Neural progenitor cell (in vitro differentiated cells): ENCODE results near the gene LRP1B. TPM values are rescaled to one million over a fixed set of nuclear protein-coding genes. Genes with fewer than 3 reads are reported as not detected.

Experiments
- DNase-seq: peaks from one replicate; pipeline ENCODE4 v3.0.0-alpha.2; 2016; ENCODE audit warnings: low spot score
- H2AFZ ChIP-seq: fragments of 200-600 bp; sonication (generic); replicated peaks from 2 replicates; pipeline ENCODE4 v1.6.1; 2016; ENCODE audit warnings: antibody characterized with exemption
- H3F3A ChIP-seq: fragments of 200-600 bp; sonication (generic); 2 replicates; pipeline ENCODE4 v1.6.1; 2016; ENCODE audit warnings: antibody characterized with exemption, low read depth
- H3K27ac ChIP-seq: fragments of 200-600 bp; sonication (generic); 2 replicates; pipeline ENCODE4 v1.5.1; 2016; ENCODE audit warnings: mild to moderate bottlenecking
- H3K27me3 ChIP-seq: fragments of 200-600 bp; sonication (generic); 2 replicates; pipeline ENCODE4 v1.6.1; 2016; ENCODE audit warnings: mild to moderate bottlenecking, moderate library complexity
- H3K36me3 ChIP-seq: fragments of 200-600 bp; sonication (generic); 2 replicates; pipeline ENCODE4 v1.5.1; 2016
- H3K4me1 ChIP-seq: fragments of 200-600 bp; sonication (generic); 2 replicates; pipeline ENCODE4 v1.6.1; 2016; ENCODE audit warnings: mixed run types
- H3K4me2 ChIP-seq: fragments of 200-600 bp; sonication (generic); 2 replicates; pipeline ENCODE4 v1.6.1; 2016
- H3K4me3 ChIP-seq: fragments of 200-600 bp; sonication (generic); 2 replicates; pipeline ENCODE4 v1.5.1; 2016
- H3K79me2 ChIP-seq: fragments of 200-600 bp; sonication (generic); 2 replicates; pipeline ENCODE4 v1.6.1; 2016; ENCODE audit warnings: low read depth
- H3K9ac ChIP-seq: fragments of 200-600 bp; sonication (generic); 2 replicates; pipeline ENCODE4 v1.6.1; 2016
- H3K9me3 ChIP-seq: fragments of 200-600 bp; sonication (generic); 2 replicates; pipeline ENCODE4 v1.5.1; 2016; ENCODE audit warnings: low read depth
- H4K20me1 ChIP-seq: fragments of 200-600 bp; sonication (generic); 2 replicates; pipeline ENCODE4 v1.6.1; 2016; ENCODE audit warnings: low read depth
- H3K27ac Mint-ChIP-seq: 3 replicates; pipeline ENCODE4 v1.8.0; 2021; ENCODE audit warnings: mixed read lengths
- H3K27me3 Mint-ChIP-seq: 2 replicates; pipeline ENCODE4 v1.8.0; 2022; ENCODE audit warnings: low read depth, mild to moderate bottlenecking, inconsistent platforms, moderate library complexity, mixed read lengths; ENCODE audit not compliant: insufficient read depth
- H3K36me3 Mint-ChIP-seq: 3 replicates; pipeline ENCODE4 v1.8.0; 2021; ENCODE audit warnings: mixed read lengths
- H3K4me1 Mint-ChIP-seq: 3 replicates; pipeline ENCODE4 v1.8.0; 2021; ENCODE audit warnings: mixed read lengths
- H3K4me3 Mint-ChIP-seq: 3 replicates; pipeline ENCODE4 v1.8.0; 2021; ENCODE audit warnings: mild to moderate bottlenecking, moderate library complexity, mixed read lengths
- H3K9me3 Mint-ChIP-seq: 3 replicates; pipeline ENCODE4 v1.8.0; 2020; ENCODE audit warnings: mixed read lengths
- CTCF ChIP-seq: fragments of 200-600 bp; sonication (generic); IDR thresholded peaks from 2 replicates; pipeline ENCODE4 v1.5.1; 2017; ENCODE audit warnings: antibody characterized with exemption, mild to moderate bottlenecking
- EZH2 ChIP-seq: fragments of 200-600 bp; sonication (generic); IDR thresholded peaks from 2 replicates; pipeline ENCODE4 v1.6.1; 2017; ENCODE audit warnings: antibody characterized with exemption, mild to moderate bottlenecking, moderate library complexity
- EZH2phosphoT487 ChIP-seq: fragments of 200-600 bp; sonication (generic); IDR thresholded peaks from 2 replicates; pipeline ENCODE4 v1.6.1; 2017; ENCODE audit warnings: antibody characterized with exemption
- total RNA-seq: library from RNA; depleted of rRNA; stranded (reverse); fragments of >200 nt; gene quantifications from 2 replicates; pipeline ENCODE4 v1.2.3, GENCODE V29; 2015; ENCODE audit warnings: low replicate concordance

Gene LRP1B
- total RNA-seq, 1 donor from 2014 or later, result not detected

DNA sequence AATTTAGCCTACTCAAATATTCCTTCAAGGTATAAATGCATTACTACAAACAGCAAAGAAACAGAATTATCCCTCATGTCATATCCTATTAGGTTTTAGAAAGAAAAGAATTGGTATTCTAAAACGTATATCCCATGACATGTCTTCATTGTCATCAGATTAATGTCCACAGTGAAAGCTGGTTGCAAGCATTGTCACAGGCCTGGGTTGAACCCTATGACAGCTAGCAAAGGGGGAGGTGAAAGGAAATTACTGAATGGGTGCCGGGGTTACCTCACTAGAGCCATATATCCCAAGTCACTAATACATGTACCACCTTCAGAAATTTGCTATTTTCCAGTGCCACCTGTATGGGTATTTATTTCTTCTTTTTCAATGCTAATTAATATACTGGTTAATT lies 1720.1 kb downstream of the LRP1B start:
- DNase-seq, result no peak
- H3K4me3 ChIP-seq, result no peak overlapping the region
- no peaks in the 10 kb centered on the region for H3K36me3 ChIP-seq
- no peaks in the 10 kb centered on the region for H3K27me3 Mint-ChIP-seq
- H3K9ac ChIP-seq, result no peak overlapping the region
- TF ChIP-seq EZH2 (no peak), CTCF (no peak), EZH2phosphoT487 (no peak)
- H3K4me2 ChIP-seq, result no peak overlapping the region
- peaks cover 13% of the 10 kb centered on the region for H3K9me3 Mint-ChIP-seq
- no peaks in the 10 kb centered on the region for H3K79me2 ChIP-seq
- H3K36me3 Mint-ChIP-seq, result no peaks in the 10 kb centered on the region
- H4K20me1 ChIP-seq, result no peaks in the 10 kb centered on the region
- no peaks in the 10 kb centered on the region for H3K4me1 Mint-ChIP-seq
- no peaks in the 10 kb centered on the region for H3F3A ChIP-seq
- no peak overlapping the region for H3K27ac Mint-ChIP-seq
- H3K27me3 ChIP-seq, result no peaks in the 10 kb centered on the region
- H3K9me3 ChIP-seq, result no peaks in the 10 kb centered on the region
- H2AFZ ChIP-seq, result no peak overlapping the region
- H3K4me1 ChIP-seq, result no peaks in the 10 kb centered on the region
- H3K27ac ChIP-seq, result no peak overlapping the region
- no peak overlapping the region for H3K4me3 Mint-ChIP-seq

GRCh38 chr2:140401056-140401455 lies 1729.8 kb downstream of the LRP1B start:
- Histone ChIP-seq H3K9ac (no peak overlapping the region), H3K9me3 (no peaks in the 10 kb centered on the region), H3K27me3 (no peaks in the 10 kb centered on the region), H3K4me2 (no peak overlapping the region), H3F3A (no peaks in the 10 kb centered on the region), H3K4me3 (no peak overlapping the region), H3K4me1 (no peaks in the 10 kb centered on the region), H4K20me1 (no peaks in the 10 kb centered on the region), H2AFZ (no peak overlapping the region), H3K27ac (no peak overlapping the region), H3K79me2 (no peaks in the 10 kb centered on the region), H3K36me3 (peaks cover 5% of the 10 kb centered on the region)
- TF ChIP-seq EZH2phosphoT487 (no peak), CTCF (no peak), EZH2 (no peak)
- Mint-ChIP-seq H3K4me3 (no peak overlapping the region), H3K36me3 (no peaks in the 10 kb centered on the region), H3K9me3 (peaks cover 10% of the 10 kb centered on the region), H3K27ac (no peak overlapping the region), H3K4me1 (no peaks in the 10 kb centered on the region), H3K27me3 (no peaks in the 10 kb centered on the region)
- no peak for DNase-seq

DNA sequence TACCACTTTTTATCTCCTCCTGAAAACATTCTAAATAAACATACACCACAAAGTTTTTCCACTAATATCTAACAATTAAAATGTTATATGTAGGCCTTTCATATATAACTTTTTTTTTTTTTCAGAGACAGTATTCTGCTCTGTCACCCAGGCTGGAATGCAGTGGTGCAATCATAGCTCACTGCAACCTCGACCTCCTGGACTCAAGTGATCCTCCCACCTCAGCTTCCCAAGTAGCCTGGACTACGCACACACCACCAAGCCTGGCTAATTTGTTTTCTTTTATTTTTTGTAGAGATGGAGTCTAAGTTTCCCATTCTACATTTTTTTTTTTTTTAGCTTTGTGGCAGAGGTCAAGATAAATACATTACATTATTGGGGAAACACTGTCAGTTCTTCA lies 1738.0 kb downstream of the LRP1B start:
- no peak overlapping the region for H3K4me2 ChIP-seq
- no peak overlapping the region for H2AFZ ChIP-seq
- H3K9me3 Mint-ChIP-seq, result no peaks in the 10 kb centered on the region
- H3K27me3 ChIP-seq, result no peaks in the 10 kb centered on the region
- H4K20me1 ChIP-seq, result no peaks in the 10 kb centered on the region
- no peaks in the 10 kb centered on the region for H3K36me3 Mint-ChIP-seq
- H3K4me3 ChIP-seq, result no peak overlapping the region
- H3K4me1 Mint-ChIP-seq, result no peaks in the 10 kb centered on the region
- no peak for TF ChIP-seq EZH2
- no peak for TF ChIP-seq EZH2phosphoT487
- TF ChIP-seq CTCF, result no peak
- no peaks in the 10 kb centered on the region for H3K79me2 ChIP-seq
- no peak for DNase-seq
- no peak overlapping the region for H3K27ac ChIP-seq
- no peaks in the 10 kb centered on the region for H3K9me3 ChIP-seq
- H3K9ac ChIP-seq, result no peak overlapping the region
- no peaks in the 10 kb centered on the region for H3F3A ChIP-seq
- no peak overlapping the region for H3K27ac Mint-ChIP-seq
- no peaks in the 10 kb centered on the region for H3K36me3 ChIP-seq
- no peaks in the 10 kb centered on the region for H3K4me1 ChIP-seq
- H3K27me3 Mint-ChIP-seq, result no peaks in the 10 kb centered on the region
- H3K4me3 Mint-ChIP-seq, result no peak overlapping the region
